ENCODE data around the gene RPP25L. TPM values are rescaled to one million over a fixed set of nuclear protein-coding genes. Genes with fewer than 3 reads are reported as not detected.

Gene RPP25L
- total and polyA plus RNA-seq, 10 of the 15 experiments (the other 5 are each of a cell fraction or from before 2014, with no cell fraction given), result 7.7 to 30.2 (median 16.8) TPM

DNA sequence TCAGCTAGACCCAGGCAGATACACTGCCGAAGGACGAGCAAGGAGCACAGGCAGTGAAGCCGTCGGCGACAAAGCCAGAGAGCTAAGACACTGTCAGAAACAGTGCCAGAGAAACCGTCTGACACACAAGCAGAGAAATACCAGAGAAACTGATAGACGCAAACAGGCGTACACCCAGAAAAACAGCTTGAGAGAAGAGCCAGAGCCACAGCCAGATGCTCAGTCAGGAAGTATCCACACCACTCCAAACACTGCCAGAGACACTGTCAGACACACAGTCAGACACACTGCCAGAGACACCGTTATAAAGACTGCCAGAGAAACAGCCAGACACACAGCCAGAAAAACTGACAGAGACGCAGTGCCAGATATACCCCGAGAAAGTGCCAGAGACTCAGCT, 41.5 kb downstream of the RPP25L start (continued):
- TF ChIP-seq, protein P1, sequence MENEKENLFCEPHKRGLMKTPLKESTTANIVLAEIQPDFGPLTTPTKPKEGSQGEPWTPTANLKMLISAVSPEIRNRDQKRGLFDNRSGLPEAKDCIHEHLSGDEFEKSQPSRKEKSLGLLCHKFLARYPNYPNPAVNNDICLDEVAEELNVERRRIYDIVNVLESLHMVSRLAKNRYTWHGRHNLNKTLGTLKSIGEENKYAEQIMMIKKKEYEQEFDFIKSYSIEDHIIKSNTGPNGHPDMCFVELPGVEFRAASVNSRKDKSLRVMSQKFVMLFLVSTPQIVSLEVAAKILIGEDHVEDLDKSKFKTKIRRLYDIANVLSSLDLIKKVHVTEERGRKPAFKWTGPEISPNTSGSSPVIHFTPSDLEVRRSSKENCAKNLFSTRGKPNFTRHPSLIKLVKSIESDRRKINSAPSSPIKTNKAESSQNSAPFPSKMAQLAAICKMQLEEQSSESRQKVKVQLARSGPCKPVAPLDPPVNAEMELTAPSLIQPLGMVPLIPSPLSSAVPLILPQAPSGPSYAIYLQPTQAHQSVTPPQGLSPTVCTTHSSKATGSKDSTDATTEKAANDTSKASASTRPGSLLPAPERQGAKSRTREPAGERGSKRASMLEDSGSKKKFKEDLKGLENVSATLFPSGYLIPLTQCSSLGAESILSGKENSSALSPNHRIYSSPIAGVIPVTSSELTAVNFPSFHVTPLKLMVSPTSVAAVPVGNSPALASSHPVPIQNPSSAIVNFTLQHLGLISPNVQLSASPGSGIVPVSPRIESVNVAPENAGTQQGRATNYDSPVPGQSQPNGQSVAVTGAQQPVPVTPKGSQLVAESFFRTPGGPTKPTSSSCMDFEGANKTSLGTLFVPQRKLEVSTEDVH (IDR thresholded peaks at IDR 0.05; ENCODE audit: low read depth, partially characterized antibody), result no peak
- TF ChIP-seq EED (IDR thresholded peaks at IDR 0.05; ENCODE audit: low read depth), result no peak
- no peak for TF ChIP-seq RELA (IDR thresholded peaks at IDR 0.05; ENCODE audit: borderline replicate concordance, partially characterized antibody)
- TF ChIP-seq SUPT20H (IDR thresholded peaks at IDR 0.05; ENCODE audit: borderline replicate concordance, control insufficient read depth, low read depth, low read length), result no peak
- no peak for TF ChIP-seq CBX3 (IDR thresholded peaks at IDR 0.05; ENCODE audit: borderline replicate concordance, low read depth)
- TF ChIP-seq GABPA (IDR thresholded peaks at IDR 0.05; ENCODE audit: low read depth), result no peak
- no peak for TF ChIP-seq MTA2 (IDR thresholded peaks at IDR 0.05; ENCODE audit: low read depth)
- no peak for TF ChIP-seq BMI1 (IDR thresholded peaks at IDR 0.05; ENCODE audit: borderline replicate concordance)
- no peak for TF ChIP-seq POLR2AphosphoS5 (IDR thresholded peaks at IDR 0.05; ENCODE audit: low read length)

DNA sequence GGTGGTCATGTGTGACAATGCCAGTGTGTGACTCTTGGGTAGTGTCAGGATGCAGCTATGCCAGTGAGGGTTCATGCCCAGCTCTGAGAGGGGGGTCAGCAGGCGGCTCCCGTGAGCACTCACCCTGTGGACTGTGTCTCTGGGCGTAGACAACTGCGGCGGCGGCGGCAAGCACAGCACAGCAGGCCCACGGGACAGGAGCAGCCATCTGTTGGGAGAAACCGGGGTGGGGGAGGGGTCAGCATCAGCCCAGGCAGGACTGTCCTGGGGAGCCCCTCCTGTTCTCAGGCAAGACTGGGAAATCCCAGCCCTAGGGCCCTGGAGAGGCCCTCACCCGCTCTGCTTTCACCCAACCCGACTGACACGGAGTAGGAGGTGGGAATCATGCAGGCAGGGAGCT, 43.1 kb downstream of the RPP25L start:
- Histone ChIP-seq H3K9ac (ENCODE audit: control insufficient read depth, insufficient read depth, low read length) (no peak overlapping the region), H3K4me1 (ENCODE audit: control insufficient read depth, insufficient read depth, low read length) (no peaks in the 10 kb centered on the region), H2AFZ (ENCODE audit: control insufficient read depth, low read depth, low read length) (no peak overlapping the region), H3K27ac (ENCODE audit: control insufficient read depth, insufficient read depth) (no peak overlapping the region), H3K4me3 (no peak overlapping the region), H3K27me3 (replicated peaks in 1 of 2; ENCODE audit: control insufficient read depth in 2 of 2, insufficient read depth in 2 of 2, low read length in 1 of 2) (peaks cover 6 to 9% of the 10 kb centered on the region in 2 experiments; a peak in 3 of 4 replicates), H4K20me1 (ENCODE audit: control insufficient read depth, insufficient read depth) (0 out of 2 replicates have a peak, but pooled peaks cover 3% of the 10 kb centered on the region), H3K36me3 (ENCODE audit: control insufficient read depth in 2 of 2, insufficient read depth in 2 of 2, low read length in 1 of 2) (no peaks in the 10 kb centered on the region), H3K4me2 (ENCODE audit: control insufficient read depth, insufficient read depth) (no peak overlapping the region), H3K79me2 (ENCODE audit: control insufficient read depth, insufficient read depth, low read length) (no peaks in the 10 kb centered on the region), H3K9me3 (replicated peaks; ENCODE audit: control insufficient read depth, insufficient read depth, low read length) (no peaks in the 10 kb centered on the region)
- BruUV-seq (replicated peaks), result no TSS peak
- ChIA-PET SMC1A (ENCODE audit: uncharacterized antibody, unreplicated experiment) (interaction anchor here (0.5 kb wide), 1 partner anchor 124 kb away, joined by 3 read pairs; no protein-coding TSS in a partner anchor), RAD21 (ENCODE audit: unreplicated experiment) (no interaction called here), POLR2A (no interaction called here), CTCF (interaction anchor here (2.1 kb wide), 1 partner anchor 21 kb away, joined by 6 read pairs; no protein-coding TSS in a partner anchor)
- FAIRE-seq, result no peak
- in situ Hi-C loops (cut with MboI), result no loop called here
- no peak for ATAC-seq
- WGBS (ENCODE audit: insufficient coverage, insufficient replicate concordance, low lambda C conversion rate, missing lambda C conversion rate), result 36% methylated on average over 12 of the region's 12 CpGs
- DNase-seq (ENCODE audit: low read depth, low spot score), result no peak
- intact Hi-C loops (cut with micrococcal nuclease; ENCODE audit: unreplicated experiment), result no loop called here
- TF ChIP-seq YBX1 (IDR thresholded peaks at IDR 0.05) (no peak), SMAD5 (IDR thresholded peaks at IDR 0.05; ENCODE audit: low read depth) (no peak), KDM1A (IDR thresholded peaks at IDR 0.05; ENCODE audit: borderline replicate concordance) (no peak), DPF2 (IDR thresholded peaks at IDR 0.05) (no peak), ZNF384 (IDR thresholded peaks at IDR 0.05; ENCODE audit: borderline replicate concordance, low read depth, low read length) (no peak)
- TF ChIP-seq, protein P2, sequence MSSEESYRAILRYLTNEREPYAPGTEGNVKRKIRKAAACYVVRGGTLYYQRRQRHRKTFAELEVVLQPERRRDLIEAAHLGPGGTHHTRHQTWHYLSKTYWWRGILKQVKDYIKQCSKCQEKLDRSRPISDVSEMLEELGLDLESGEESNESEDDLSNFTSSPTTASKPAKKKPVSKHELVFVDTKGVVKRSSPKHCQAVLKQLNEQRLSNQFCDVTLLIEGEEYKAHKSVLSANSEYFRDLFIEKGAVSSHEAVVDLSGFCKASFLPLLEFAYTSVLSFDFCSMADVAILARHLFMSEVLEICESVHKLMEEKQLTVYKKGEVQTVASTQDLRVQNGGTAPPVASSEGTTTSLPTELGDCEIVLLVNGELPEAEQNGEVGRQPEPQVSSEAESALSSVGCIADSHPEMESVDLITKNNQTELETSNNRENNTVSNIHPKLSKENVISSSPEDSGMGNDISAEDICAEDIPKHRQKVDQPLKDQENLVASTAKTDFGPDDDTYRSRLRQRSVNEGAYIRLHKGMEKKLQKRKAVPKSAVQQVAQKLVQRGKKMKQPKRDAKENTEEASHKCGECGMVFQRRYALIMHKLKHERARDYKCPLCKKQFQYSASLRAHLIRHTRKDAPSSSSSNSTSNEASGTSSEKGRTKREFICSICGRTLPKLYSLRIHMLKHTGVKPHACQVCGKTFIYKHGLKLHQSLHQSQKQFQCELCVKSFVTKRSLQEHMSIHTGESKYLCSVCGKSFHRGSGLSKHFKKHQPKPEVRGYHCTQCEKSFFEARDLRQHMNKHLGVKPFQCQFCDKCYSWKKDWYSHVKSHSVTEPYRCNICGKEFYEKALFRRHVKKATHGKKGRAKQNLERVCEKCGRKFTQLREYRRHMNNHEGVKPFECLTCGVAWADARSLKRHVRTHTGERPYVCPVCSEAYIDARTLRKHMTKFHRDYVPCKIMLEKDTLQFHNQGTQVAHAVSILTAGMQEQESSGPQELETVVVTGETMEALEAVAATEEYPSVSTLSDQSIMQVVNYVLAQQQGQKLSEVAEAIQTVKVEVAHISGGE (CRISPR knock-in tag; IDR thresholded peaks at IDR 0.05), result no peak
- TF ChIP-seq, protein P3, sequence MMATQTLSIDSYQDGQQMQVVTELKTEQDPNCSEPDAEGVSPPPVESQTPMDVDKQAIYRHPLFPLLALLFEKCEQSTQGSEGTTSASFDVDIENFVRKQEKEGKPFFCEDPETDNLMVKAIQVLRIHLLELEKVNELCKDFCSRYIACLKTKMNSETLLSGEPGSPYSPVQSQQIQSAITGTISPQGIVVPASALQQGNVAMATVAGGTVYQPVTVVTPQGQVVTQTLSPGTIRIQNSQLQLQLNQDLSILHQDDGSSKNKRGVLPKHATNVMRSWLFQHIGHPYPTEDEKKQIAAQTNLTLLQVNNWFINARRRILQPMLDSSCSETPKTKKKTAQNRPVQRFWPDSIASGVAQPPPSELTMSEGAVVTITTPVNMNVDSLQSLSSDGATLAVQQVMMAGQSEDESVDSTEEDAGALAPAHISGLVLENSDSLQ (IDR thresholded peaks at IDR 0.05), result no peak

Measured in GM12878 (cell line).